PFSK-1 (cell line): ENCODE results near the gene CABYR.

Experiments used
- FOXP2 ChIP-seq: optimal IDR thresholded peaks from 2 replicates; pipeline ENCODE3; 2011; ENCODE audit warnings: borderline replicate concordance, control low read depth, inconsistent platforms; ENCODE audit not compliant: insufficient read depth; ENCODE audit errors: extremely low read length, extremely low read depth
- POLR2AphosphoS5 ChIP-seq: IDR thresholded peaks from 2 replicates; pipeline ENCODE4 v1.6.1; 2012; ENCODE audit warnings: low read depth, mild to moderate bottlenecking, control low read depth, low read length, moderate library complexity
- REST ChIP-seq, 2 experiments: IDR thresholded peaks; 2 replicates each; pipeline versions ENCODE4 v1.6.1 to v1.8.0; 2011 to 2012; ENCODE audit warnings: low read depth in 2 of 2, low read length in 2 of 2, control low read depth in 1 of 2, inconsistent platforms in 1 of 2, mild to moderate bottlenecking in 1 of 2, moderate library complexity in 1 of 2; ENCODE audit not compliant: insufficient read depth in 1 of 2
- SIN3A ChIP-seq: IDR thresholded peaks from 2 replicates; pipeline ENCODE4 v1.6.1; 2012; ENCODE audit warnings: mild to moderate bottlenecking, low read length, moderate library complexity, borderline replicate concordance; ENCODE audit not compliant: insufficient read depth
- TAF1 ChIP-seq: IDR thresholded peaks from 2 replicates; pipeline ENCODE4 v1.6.1; 2012; ENCODE audit warnings: low read length, control low read depth, borderline replicate concordance; ENCODE audit not compliant: insufficient read depth

- TF ChIP-seq POLR2AphosphoS5 (no peak), TAF1 (no peak), REST (IDR thresholded peaks at IDR 0.05; ENCODE audit: insufficient read depth in 1 of 2, low read depth in 2 of 2, low read length in 2 of 2) (no peak), SIN3A (no peak), FOXP2 (no peak)
These were observed 463 bp upstream of the CABYR start for GRCh38 chr18:24138409-24138788.
